ENCODE data around the gene HACD2.

HACD2 gene

GRCh38 chr3:123535580-123535979 lies 49.3 kb downstream of the HACD2 start:
- DNase-seq (ENCODE audit: extremely low read depth, low read depth) = no peak
- TF ChIP-seq, protein P1, sequence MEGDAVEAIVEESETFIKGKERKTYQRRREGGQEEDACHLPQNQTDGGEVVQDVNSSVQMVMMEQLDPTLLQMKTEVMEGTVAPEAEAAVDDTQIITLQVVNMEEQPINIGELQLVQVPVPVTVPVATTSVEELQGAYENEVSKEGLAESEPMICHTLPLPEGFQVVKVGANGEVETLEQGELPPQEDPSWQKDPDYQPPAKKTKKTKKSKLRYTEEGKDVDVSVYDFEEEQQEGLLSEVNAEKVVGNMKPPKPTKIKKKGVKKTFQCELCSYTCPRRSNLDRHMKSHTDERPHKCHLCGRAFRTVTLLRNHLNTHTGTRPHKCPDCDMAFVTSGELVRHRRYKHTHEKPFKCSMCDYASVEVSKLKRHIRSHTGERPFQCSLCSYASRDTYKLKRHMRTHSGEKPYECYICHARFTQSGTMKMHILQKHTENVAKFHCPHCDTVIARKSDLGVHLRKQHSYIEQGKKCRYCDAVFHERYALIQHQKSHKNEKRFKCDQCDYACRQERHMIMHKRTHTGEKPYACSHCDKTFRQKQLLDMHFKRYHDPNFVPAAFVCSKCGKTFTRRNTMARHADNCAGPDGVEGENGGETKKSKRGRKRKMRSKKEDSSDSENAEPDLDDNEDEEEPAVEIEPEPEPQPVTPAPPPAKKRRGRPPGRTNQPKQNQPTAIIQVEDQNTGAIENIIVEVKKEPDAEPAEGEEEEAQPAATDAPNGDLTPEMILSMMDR (IDR thresholded peaks at IDR 0.05; ENCODE audit: low read depth, low read length) = no peak

GRCh38 chr3:123534264-123534663 lies 50.6 kb downstream of the HACD2 start:
- TF ChIP-seq, protein P1 (IDR thresholded peaks at IDR 0.05; ENCODE audit: low read depth, low read length) = no peak
- DNase-seq (ENCODE audit: extremely low read depth, low read depth) = no peak

DNA sequence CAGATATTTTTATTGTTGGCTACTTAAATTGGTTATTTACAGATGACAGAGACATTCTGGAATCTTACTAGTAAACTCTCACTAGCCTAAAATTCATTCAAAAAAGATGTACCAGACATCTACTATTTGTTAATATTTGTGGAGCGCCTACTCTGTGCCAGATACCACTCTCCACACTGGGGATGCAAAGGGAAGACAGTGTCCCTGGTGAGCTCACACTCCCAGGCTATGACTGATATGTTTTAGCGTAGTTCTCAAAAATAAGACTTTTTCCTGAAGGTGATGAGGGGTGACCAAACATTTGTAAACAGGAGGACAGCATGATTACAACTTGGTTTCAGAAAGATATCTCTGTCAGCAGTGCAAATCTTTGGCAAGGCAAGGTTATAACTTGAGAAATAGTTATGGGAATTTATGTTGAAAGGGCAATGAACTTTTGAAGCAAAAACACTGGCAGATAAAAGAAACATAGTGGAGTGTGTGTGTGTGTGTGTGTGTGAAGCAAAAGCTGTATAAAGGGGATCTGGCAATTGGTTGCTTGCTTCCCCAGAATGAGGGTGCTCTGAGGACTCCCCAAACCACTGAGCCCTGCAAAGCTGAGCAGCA lies 51.2 kb downstream of the HACD2 start:
- TF ChIP-seq, protein P1 (IDR thresholded peaks at IDR 0.05; ENCODE audit: low read depth, low read length) = no peak
- no peak for DNase-seq (ENCODE audit: extremely low read depth, low read depth)

DNA sequence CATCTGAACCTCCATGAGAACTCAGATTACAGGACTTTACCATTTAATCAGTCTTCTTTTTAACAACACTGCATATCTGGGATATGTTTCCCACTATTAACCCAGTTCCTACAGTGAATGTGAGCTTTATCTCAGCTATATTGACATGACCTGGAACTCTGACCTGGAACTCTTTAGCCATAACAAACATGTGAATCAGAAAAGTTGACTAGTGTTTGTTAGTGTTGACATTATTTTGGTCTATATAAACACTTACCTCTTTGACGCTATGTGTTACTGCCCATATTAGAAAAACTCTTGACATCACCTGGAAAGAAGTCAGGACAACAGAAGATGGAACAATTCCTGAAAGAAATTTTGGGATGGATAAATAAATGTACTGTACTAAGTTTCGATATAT lies 56.7 kb downstream of the HACD2 start:
- no peak for DNase-seq (ENCODE audit: extremely low read depth, low read depth)
- TF ChIP-seq, protein P1 (IDR thresholded peaks at IDR 0.05; ENCODE audit: low read depth, low read length) = no peak

GRCh38 chr3:123527046-123527445 lies 57.8 kb downstream of the HACD2 start:
- TF ChIP-seq, protein P1 (IDR thresholded peaks at IDR 0.05; ENCODE audit: low read depth, low read length) = no peak
- no peak for DNase-seq (ENCODE audit: extremely low read depth, low read depth)

- TF ChIP-seq, protein P1 (IDR thresholded peaks at IDR 0.05; ENCODE audit: low read depth, low read length) = no peak
- DNase-seq (ENCODE audit: extremely low read depth, low read depth) = no peak
Observed at GRCh38 chr3:123526474-123526873, 58.4 kb downstream of the HACD2 start.

GRCh38 chr3:123525433-123525832 lies 59.4 kb downstream of the HACD2 start:
- TF ChIP-seq, protein P1 (IDR thresholded peaks at IDR 0.05; ENCODE audit: low read depth, low read length) = no peak
- DNase-seq (ENCODE audit: extremely low read depth, low read depth) = no peak

Measured in AG09319 (cell line).